IMR-90 (cell line): ENCODE measurements around the gene GLE1. TPM values are rescaled to one million over a fixed set of nuclear protein-coding genes. Genes with fewer than 3 reads are reported as not detected.

Experiments
- ATAC-seq: fragments of 200-7000 bp; cut with Tn5 transposase; 2 replicates; pipeline ENCODE4 v1.9.1; 2020; ENCODE audit warnings: low read depth, mild to moderate bottlenecking, moderate library complexity
- BruUV-seq: library from RNA; stranded (reverse); fragments of 400-500 nt; replicated peaks from 2 replicates; lab custom pipeline; 2021; lab: Mats Ljungman, UMichigan
- CTCF ChIA-PET: fragments of 300-600 bp; formaldehyde crosslinking; extraction: SDS; loops from one replicate; lab custom pipeline; 2021; ENCODE audit warnings: antibody characterized with exemption; lab: Yijun Ruan, JAX
- POLR2A ChIA-PET: fragments of 300-600 bp; sonication (Branson Sonifier 250); formaldehyde crosslinking; loops from one replicate; lab custom pipeline; 2022; ENCODE audit warnings: antibody characterized with exemption; ENCODE audit not compliant: unreplicated experiment; lab: Charles Lee
- DNase-seq: peaks from one replicate; pipeline ENCODE4 v3.0.0; 2013
- H2AFZ ChIP-seq: replicated peaks from 2 replicates; pipeline ENCODE3; 2013; ENCODE audit warnings: low read length, mild to moderate bottlenecking; ENCODE audit not compliant: poor library complexity
- H2AK5ac ChIP-seq: 2 replicates; pipeline ENCODE4 v1.6.1; 2013; ENCODE audit warnings: low read depth, low read length, inconsistent platforms
- H2AK9ac ChIP-seq: replicated peaks from 2 replicates; pipeline ENCODE3; 2013; ENCODE audit warnings: mild to moderate bottlenecking, low read depth, low read length, moderate library complexity; ENCODE audit not compliant: poor library complexity
- H2BK120ac ChIP-seq: 2 replicates; pipeline ENCODE4 v1.6.1; 2013; ENCODE audit warnings: low read depth, low read length, inconsistent platforms
- H2BK15ac ChIP-seq: 3 replicates; pipeline ENCODE4 v1.6.1; 2013; ENCODE audit warnings: low read depth, low read length, inconsistent platforms
- H2BK20ac ChIP-seq: 2 replicates; pipeline ENCODE4 v1.6.1; 2013; ENCODE audit warnings: low read depth, mild to moderate bottlenecking, inconsistent platforms, low read length, moderate library complexity
- H2BK5ac ChIP-seq: 2 replicates; pipeline ENCODE4 v1.6.1; 2013; ENCODE audit warnings: mild to moderate bottlenecking, low read depth, low read length, inconsistent platforms; ENCODE audit not compliant: poor library complexity, severe bottlenecking
- H3K14ac ChIP-seq: replicated peaks from 2 replicates; pipeline ENCODE4 v1.6.1; 2013; ENCODE audit warnings: low read depth, low read length, inconsistent platforms
- H3K18ac ChIP-seq: 2 replicates; pipeline ENCODE4 v1.6.1; 2013; ENCODE audit warnings: low read depth, low read length, control low read depth
- H3K23ac ChIP-seq: 2 replicates; pipeline ENCODE4 v1.6.1; 2013; ENCODE audit warnings: low read depth, low read length, inconsistent platforms
- H3K27ac ChIP-seq: 2 replicates; pipeline ENCODE4 v1.5.1; 2013; ENCODE audit warnings: mild to moderate bottlenecking, control low read depth, low read length; ENCODE audit not compliant: insufficient read depth
- H3K27me3 ChIP-seq: 2 replicates; pipeline ENCODE4 v1.6.1; 2013; ENCODE audit warnings: low read length; ENCODE audit not compliant: control insufficient read depth, insufficient read depth
- H3K36me3 ChIP-seq: 2 replicates; pipeline ENCODE4 v1.6.1; 2013; ENCODE audit warnings: low read length, mixed read lengths; ENCODE audit not compliant: control insufficient read depth, insufficient read depth
- H3K4ac ChIP-seq: 2 replicates; pipeline ENCODE4 v1.6.1; 2013; ENCODE audit warnings: low read depth, low read length, inconsistent platforms
- H3K4me1 ChIP-seq: 2 replicates; pipeline ENCODE4 v1.6.1; 2013; ENCODE audit warnings: low read length, mixed read lengths; ENCODE audit not compliant: control insufficient read depth, insufficient read depth
- H3K4me2 ChIP-seq: 2 replicates; pipeline ENCODE4 v1.6.1; 2013; ENCODE audit warnings: low read depth, mild to moderate bottlenecking, control low read depth, low read length, moderate library complexity
- H3K4me3 ChIP-seq: 2 replicates; pipeline ENCODE4 v1.5.1; 2013; ENCODE audit warnings: low read depth, mild to moderate bottlenecking, control low read depth, low read length, moderate library complexity; ENCODE audit not compliant: insufficient read depth
- H3K56ac ChIP-seq: 2 replicates; pipeline ENCODE4 v1.6.1; 2013; ENCODE audit warnings: low read length, inconsistent platforms; ENCODE audit not compliant: insufficient read depth; ENCODE audit errors: extremely low read depth
- H3K79me1 ChIP-seq, 2 experiments: 2 replicates each; pipeline ENCODE4 v1.6.1; 2013; ENCODE audit warnings: low read length in 2 of 2, inconsistent platforms in 1 of 2, low read depth in 1 of 2
- H3K9ac ChIP-seq: 2 replicates; pipeline ENCODE4 v1.6.1; 2013; ENCODE audit warnings: low read depth, low read length, control low read depth
- H3K9me1 ChIP-seq: 2 replicates; pipeline ENCODE4 v1.6.1; 2013; ENCODE audit warnings: low read length, inconsistent platforms; ENCODE audit not compliant: insufficient read depth
- H3K9me3 ChIP-seq: 2 replicates; pipeline ENCODE4 v1.6.1; 2013; ENCODE audit warnings: low read length; ENCODE audit not compliant: control insufficient read depth, insufficient read depth
- H4K20me1 ChIP-seq: 2 replicates; pipeline ENCODE4 v1.6.1; 2013; ENCODE audit warnings: low read length, inconsistent platforms; ENCODE audit not compliant: insufficient read depth
- H4K5ac ChIP-seq: 2 replicates; pipeline ENCODE4 v1.6.1; 2013; ENCODE audit warnings: mild to moderate bottlenecking, low read depth, low read length, control low read depth
- H4K8ac ChIP-seq, 2 experiments: 2 replicates each; pipeline ENCODE4 v1.6.1; 2013; ENCODE audit warnings: low read depth in 2 of 2, low read length in 2 of 2, control low read depth in 1 of 2, inconsistent platforms in 1 of 2
- H4K91ac ChIP-seq: 2 replicates; pipeline ENCODE4 v1.6.1; 2013; ENCODE audit warnings: low read depth, low read length, inconsistent platforms; ENCODE audit not compliant: insufficient read depth
- BHLHE40 ChIP-seq: fragments of 150-350 bp; IDR thresholded peaks from 2 replicates; pipeline ENCODE4 v1.6.1; 2016; ENCODE audit warnings: mild to moderate bottlenecking, low read depth, low read length
- CEBPB ChIP-seq: IDR thresholded peaks from 2 replicates; pipeline ENCODE4 v1.6.1; 2012; ENCODE audit warnings: low read depth, low read length, improper control_type of control experiment
- CHD1 ChIP-seq: IDR thresholded peaks from 2 replicates; pipeline ENCODE4 v1.6.1; 2012; ENCODE audit warnings: low read depth, low read length, improper control_type of control experiment
- ELK1 ChIP-seq: fragments of 150-350 bp; IDR thresholded peaks from 2 replicates; pipeline ENCODE4 v1.6.1; 2016; ENCODE audit warnings: low read depth, mild to moderate bottlenecking, low read length, moderate library complexity, borderline replicate concordance
- FOS ChIP-seq: fragments of 150-350 bp; IDR thresholded peaks from 2 replicates; pipeline ENCODE4 v1.6.1; 2016; ENCODE audit warnings: low read depth, low read length
- MAFK ChIP-seq: IDR thresholded peaks from 2 replicates; pipeline ENCODE4 v1.6.1; 2012; ENCODE audit warnings: low read depth, low read length, improper control_type of control experiment
- MAZ ChIP-seq: IDR thresholded peaks from 2 replicates; pipeline ENCODE4 v1.6.1; 2012; ENCODE audit warnings: low read depth, mild to moderate bottlenecking, low read length, improper control_type of control experiment, moderate library complexity, borderline replicate concordance
- NFE2L2 ChIP-seq: fragments of 150-350 bp; IDR thresholded peaks from 2 replicates; pipeline ENCODE4 v1.6.1; 2016; ENCODE audit warnings: low read depth, mild to moderate bottlenecking, low read length
- POLR2A ChIP-seq: IDR thresholded peaks from 2 replicates; pipeline ENCODE4 v1.6.1; 2012; ENCODE audit warnings: mild to moderate bottlenecking, low read depth, low read length
- RAD21 ChIP-seq: IDR thresholded peaks from 2 replicates; pipeline ENCODE4 v1.6.1; 2012; ENCODE audit warnings: low read length, improper control_type of control experiment
- USF2 ChIP-seq: fragments of 150-350 bp; IDR thresholded peaks from 2 replicates; pipeline ENCODE4 v1.6.1; 2017; ENCODE audit warnings: mild to moderate bottlenecking, antibody characterized with exemption, low read length, low read depth
- WGBS, 2 experiments: methylation state at CpG; one replicate each; pipeline versions ENCODE4 v1.1.5 to v1.1.7; 2013; ENCODE audit warnings: missing lambda C conversion rate in 2 of 2; ENCODE audit not compliant: insufficient read length in 1 of 2; ENCODE audit errors: extremely low coverage in 2 of 2; 5-methylcytosine and 5-hydroxymethylcytosine counted together
- dilution Hi-C: fragments of 300-500 bp; cut with HindIII; formaldehyde crosslinking; loops from one replicate; pipeline ENCODE4 v1.14.3; 2018; ENCODE audit warnings: low sequenced_read_pairs; ENCODE audit not compliant: unreplicated experiment
- in situ Hi-C: fragments of 300-500 bp; cut with MboI; formaldehyde crosslinking; loops from 3 replicates; pipeline ENCODE4 v1.14.3; 2019; ENCODE audit warnings: low sequenced_read_pairs, inconsistent platforms, mixed read lengths
- intact Hi-C: fragments of 100-400 bp; cut with micrococcal nuclease; formaldehyde crosslinking; loops from 2 replicates; pipeline ENCODE4 v1.10.0; 2022
- polyA plus RNA-seq, 3 experiments: library from polyadenylated mRNA; depleted of rRNA; stranded (reverse); fragments of >200 nt; gene quantifications; 2 replicates each; pipeline ENCODE4 v1.2.3, GENCODE V29; 2012; ENCODE audit warnings: low replicate concordance in 1 of 3
- total RNA-seq: library from RNA; depleted of rRNA; stranded (reverse); fragments of >200 nt; gene quantifications from 2 replicates; pipeline ENCODE4 v1.2.3, GENCODE V29; 2012

The GLE1 gene
- total and polyA plus RNA-seq, 2 of the 4 experiments (the other 2 are of a cell fraction), result 14.3 to 39.4 TPM

- Histone ChIP-seq H3K4me1 (no peaks in the 10 kb centered on the region), H2BK15ac (no peak overlapping the region), H3K79me1 (peaks cover 5 to 24% of the 10 kb centered on the region in 2 experiments; a peak in 2 of 4 replicates), H4K8ac (no peak overlapping the region), H3K9me1 (peaks cover 3% of the 10 kb centered on the region), H2BK5ac (no peak overlapping the region), H3K4me2 (no peak overlapping the region), H4K20me1 (no peaks in the 10 kb centered on the region), H2BK120ac (no peak overlapping the region), H3K27ac (no peak overlapping the region), H3K4me3 (no peak overlapping the region), H4K91ac (no peak overlapping the region), H2AK5ac (no peak overlapping the region), H2AK9ac (no peak overlapping the region), H4K5ac (no peak overlapping the region), H3K9me3 (no peaks in the 10 kb centered on the region), H3K18ac (no peak overlapping the region), H2AFZ (no peak overlapping the region), H3K27me3 (no peaks in the 10 kb centered on the region), H3K36me3 (peaks cover 31% of the 10 kb centered on the region), H3K4ac (no peak overlapping the region), H3K56ac (no peak overlapping the region), H3K14ac (no peak overlapping the region), H3K9ac (no peak overlapping the region), H3K23ac (no peak overlapping the region), H2BK20ac (no peak overlapping the region)
- BruUV-seq, result no TSS peak
- in situ Hi-C loops (no loop called here), intact Hi-C loops (no loop called here), dilution Hi-C loops (no loop called here)
- ATAC-seq (no peak), DNase-seq (no peak)
- CTCF ChIA-PET, result no interaction called here
- TF ChIP-seq CEBPB (no peak), MAZ (no peak), BHLHE40 (no peak), CHD1 (no peak), FOS (no peak), ELK1 (no peak), POLR2A (no peak), MAFK (no peak), RAD21 (no peak), NFE2L2 (no peak), USF2 (no peak)
- 100% methylated on average over 3 of the region's 9 CpGs; no CpG with 5 or more reads in 1 of the 2 experiments for WGBS, 2 experiments
- POLR2A ChIA-PET, result no interaction called here
These were observed 8.3 kb downstream of the GLE1 start for GRCh38 chr9:128512820-128513219.
